Measurements from ENCODE around the gene SIRT2.
"Not testable (repeated sequence)": the region's sequence is repeated elsewhere in the genome, so short reads cannot be mapped to it uniquely, and the experiment has no call there.

SIRT2 gene

DNA sequence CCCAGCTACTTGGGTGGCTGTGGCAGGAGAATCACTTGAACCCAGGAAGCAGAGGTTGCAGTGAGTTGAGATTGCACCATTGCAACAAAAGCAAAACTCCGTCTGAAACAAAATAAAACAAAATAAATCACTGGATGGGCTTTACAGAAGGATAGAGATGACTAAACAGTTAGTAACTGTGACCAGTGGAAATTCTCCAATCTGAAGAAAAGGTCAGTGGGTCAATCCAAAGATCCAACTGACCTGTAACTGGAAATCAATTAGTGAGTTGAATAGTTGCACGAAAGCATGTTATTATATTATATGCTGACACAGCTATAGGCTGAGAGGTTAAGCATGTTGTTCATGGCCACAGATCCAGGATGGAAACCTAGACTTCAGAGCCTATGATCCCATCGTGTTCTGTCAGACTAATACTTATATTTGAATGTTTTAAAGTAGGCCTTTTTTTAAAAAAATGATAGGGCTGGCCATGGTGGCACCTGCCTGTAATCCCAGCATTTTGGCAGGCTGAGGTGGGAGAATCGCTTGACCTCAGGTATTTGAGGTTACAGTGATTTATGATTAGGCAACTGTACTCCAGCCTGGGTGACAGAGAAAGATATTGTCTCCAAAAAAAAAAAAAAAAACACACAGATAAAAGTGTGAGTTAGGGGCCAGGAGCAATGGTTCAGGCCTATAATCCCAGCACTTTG, 69.2 kb downstream of the SIRT2 start:
- no peak for DNase-seq (ENCODE audit: low read depth in 2 of 2)

DNA sequence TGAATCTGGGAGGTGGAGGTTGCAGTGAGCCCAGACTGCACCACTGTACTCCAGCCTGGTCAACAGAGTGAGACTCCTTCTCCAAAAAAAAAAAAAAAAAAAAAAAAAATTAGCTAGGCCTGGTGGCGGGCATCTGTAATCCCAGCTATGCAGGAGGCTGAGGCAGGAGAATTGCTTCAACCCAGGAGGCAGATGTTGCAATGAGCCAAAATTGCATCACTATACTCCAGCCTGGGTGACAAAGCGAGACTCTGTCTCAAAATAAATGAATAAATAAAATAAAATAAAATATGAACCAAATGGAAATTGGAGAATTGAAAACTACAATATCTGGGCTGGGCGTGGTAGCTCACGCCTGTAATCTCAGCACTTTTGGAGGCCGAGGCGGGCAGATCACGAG, 70.2 kb downstream of the SIRT2 start:
- DNase-seq (ENCODE audit: low read depth in 2 of 2): not testable (repeated sequence)
